ENCODE data around the gene NOTCH1. TPM values are rescaled to one million over a fixed set of nuclear protein-coding genes. Genes with fewer than 3 reads are reported as not detected.

The NOTCH1 gene
- total and polyA plus RNA-seq, 11 donors = 8.0 to 47.3 (median 20.3) TPM

DNA sequence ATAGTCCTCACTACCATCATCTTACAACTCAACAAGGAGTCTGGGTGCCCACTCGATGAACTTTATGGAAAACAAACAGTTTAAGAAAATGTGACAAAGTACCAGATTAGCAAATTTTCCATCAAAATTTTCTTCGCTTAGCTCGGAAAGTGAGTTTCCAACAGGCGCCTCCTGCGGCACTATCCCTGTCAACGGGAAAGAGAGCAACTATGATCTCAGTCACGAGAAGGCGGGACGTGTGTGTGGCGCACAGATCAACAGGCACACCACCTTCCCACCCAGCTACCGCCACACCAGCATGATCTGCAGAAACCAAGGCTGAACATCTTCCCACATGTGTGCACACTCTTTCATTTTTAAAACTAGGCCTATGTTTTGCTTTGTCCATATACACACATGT, 92.5 kb downstream of the NOTCH1 start:
- H3K36me3 ChIP-seq = peaks cover 4 to 98% (median 92%) of the 10 kb centered on the region in 9 donors
- H3K27me3 ChIP-seq = no peaks in the 10 kb centered on the region
- no peaks in the 10 kb centered on the region for H3K9me3 ChIP-seq
- TF ChIP-seq, protein P1, sequence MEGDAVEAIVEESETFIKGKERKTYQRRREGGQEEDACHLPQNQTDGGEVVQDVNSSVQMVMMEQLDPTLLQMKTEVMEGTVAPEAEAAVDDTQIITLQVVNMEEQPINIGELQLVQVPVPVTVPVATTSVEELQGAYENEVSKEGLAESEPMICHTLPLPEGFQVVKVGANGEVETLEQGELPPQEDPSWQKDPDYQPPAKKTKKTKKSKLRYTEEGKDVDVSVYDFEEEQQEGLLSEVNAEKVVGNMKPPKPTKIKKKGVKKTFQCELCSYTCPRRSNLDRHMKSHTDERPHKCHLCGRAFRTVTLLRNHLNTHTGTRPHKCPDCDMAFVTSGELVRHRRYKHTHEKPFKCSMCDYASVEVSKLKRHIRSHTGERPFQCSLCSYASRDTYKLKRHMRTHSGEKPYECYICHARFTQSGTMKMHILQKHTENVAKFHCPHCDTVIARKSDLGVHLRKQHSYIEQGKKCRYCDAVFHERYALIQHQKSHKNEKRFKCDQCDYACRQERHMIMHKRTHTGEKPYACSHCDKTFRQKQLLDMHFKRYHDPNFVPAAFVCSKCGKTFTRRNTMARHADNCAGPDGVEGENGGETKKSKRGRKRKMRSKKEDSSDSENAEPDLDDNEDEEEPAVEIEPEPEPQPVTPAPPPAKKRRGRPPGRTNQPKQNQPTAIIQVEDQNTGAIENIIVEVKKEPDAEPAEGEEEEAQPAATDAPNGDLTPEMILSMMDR (IDR thresholded peaks at IDR 0.05) = no peak
- TF ChIP-seq POLR2A (IDR thresholded peaks at IDR 0.05) = no peak
- no peak overlapping the region for H3K27ac ChIP-seq
- ATAC-seq (no peak), DNase-seq (no peak)
- intact Hi-C loops (cut with DNase I) = no loop called here
- peaks cover 0 to 4% (median 0%) of the 10 kb centered on the region in 12 donors for H3K4me1 ChIP-seq
- 91 to 94% (median 93%) methylated on average over 11 of the region's 11 CpGs for WGBS, 4 donors
- H3K4me3 ChIP-seq = no peak overlapping the region

DNA sequence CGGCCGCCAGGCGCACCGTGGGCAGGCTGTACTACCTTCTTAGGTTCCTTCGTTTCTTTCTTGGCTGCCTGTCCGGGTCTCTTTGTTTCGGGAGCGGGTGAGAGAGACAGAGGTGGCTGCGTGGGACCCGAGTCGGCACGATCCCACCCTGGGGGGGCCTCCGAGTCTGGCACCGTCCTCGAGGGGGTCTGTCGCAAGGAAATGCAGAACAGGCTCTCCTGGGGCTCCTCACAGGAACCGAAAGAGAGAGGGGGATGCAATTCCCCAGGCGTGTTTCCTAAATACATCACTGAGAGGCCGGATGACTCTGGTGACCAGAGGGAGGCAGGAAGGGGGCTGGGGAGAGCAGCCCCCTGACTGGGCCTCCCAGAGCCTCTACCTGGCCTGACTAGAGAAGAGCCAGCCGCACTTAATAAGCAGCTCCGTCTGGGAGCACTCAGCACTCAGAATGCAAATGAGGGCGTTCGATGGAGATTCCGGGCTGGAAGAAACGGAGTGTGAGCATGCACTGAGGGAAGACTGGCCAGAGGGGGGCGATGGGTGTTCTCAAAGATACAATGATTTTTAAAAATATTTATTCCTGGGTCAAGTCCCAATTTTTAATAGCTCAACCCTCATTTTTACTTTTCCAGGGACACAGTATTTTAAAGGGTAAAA, 94.5 kb downstream of the NOTCH1 start:
- intact Hi-C loops (cut with DNase I) = no loop called here
- Histone ChIP-seq H3K4me3 (no peak overlapping the region), H3K36me3 (peaks cover 8 to 96% (median 92%) of the 10 kb centered on the region in 9 donors), H3K9me3 (no peaks in the 10 kb centered on the region), H3K4me1 (peaks cover 0 to 4% (median 0%) of the 10 kb centered on the region in 12 donors), H3K27me3 (no peaks in the 10 kb centered on the region), H3K27ac (no peak overlapping the region)
- TF ChIP-seq, protein P1 (IDR thresholded peaks at IDR 0.05) = no peak
- TF ChIP-seq POLR2A (IDR thresholded peaks at IDR 0.05) = no peak
- DNase-seq = no peak
- ATAC-seq = no peak
- 86 to 91% (median 88%) methylated on average over 19 to 26 of the region's 26 CpGs for WGBS, 4 donors

DNA sequence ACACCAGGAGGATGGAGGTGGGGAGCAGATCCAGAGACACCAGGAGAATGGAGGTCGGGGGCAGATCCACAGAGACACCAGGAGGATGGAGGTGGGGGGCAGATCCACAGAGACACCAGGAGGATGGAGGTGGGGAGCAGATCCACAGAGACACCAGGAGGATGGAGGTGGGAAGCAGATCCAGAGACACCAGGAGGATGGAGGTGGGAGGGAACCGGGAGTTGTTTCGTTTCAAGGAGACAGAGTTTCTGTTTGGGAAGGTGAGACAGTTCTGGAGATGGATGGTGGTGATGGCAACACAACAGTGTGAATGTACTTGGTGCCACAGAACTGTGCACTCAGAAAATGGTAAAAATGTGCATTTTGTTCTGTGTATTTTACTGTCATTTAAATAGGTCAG, 97.2 kb downstream of the NOTCH1 start:
- Histone ChIP-seq H3K27ac (no peak overlapping the region), H3K9me3 (no peaks in the 10 kb centered on the region), H3K27me3 (no peaks in the 10 kb centered on the region), H3K4me1 (peaks cover 0 to 4% (median 0%) of the 10 kb centered on the region in 12 donors), H3K36me3 (peaks cover 8 to 96% (median 92%) of the 10 kb centered on the region in 9 donors), H3K4me3 (no peak overlapping the region)
- TF ChIP-seq, protein P1 (IDR thresholded peaks at IDR 0.05) = no peak
- TF ChIP-seq POLR2A (IDR thresholded peaks at IDR 0.05) = no peak
- DNase-seq (no peak), ATAC-seq (no peak)
- intact Hi-C loops (cut with DNase I) = no loop called here
- WGBS, 4 donors = 89 to 93% (median 90%) methylated on average over 3 of the region's 3 CpGs

DNA sequence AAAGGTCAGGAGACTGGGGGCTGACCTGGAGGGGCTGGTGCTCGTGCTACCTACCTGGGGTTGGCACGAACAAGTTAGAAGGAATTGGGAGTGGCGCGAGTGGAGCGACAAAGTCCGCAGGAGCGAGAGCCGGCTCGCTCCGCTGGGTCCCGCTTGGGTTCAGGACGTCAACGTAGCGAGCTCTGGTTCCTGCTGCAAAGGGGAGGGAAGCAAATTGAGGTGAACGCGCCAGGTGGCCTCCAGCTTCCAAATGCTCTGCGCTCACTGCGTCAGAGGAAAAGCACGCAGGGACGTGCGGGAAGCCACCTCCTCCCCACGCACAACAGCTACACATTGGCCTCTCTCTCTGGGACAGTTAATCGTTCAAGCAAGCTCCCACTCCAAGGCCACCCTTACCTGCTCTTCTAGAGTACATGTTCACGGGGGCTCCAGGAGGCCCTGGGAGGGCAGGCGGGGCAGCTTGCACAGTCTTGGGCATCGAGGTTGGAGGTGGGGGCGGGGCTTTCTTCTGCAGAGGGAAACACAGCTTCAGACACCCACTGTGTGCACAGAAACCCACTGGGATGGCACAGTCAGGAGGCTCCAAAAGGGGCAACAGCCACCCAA, 98.6 kb downstream of the NOTCH1 start:
- WGBS, 4 donors = 92 to 96% (median 94%) methylated on average over 24 to 27 of the region's 27 CpGs
- H3K9me3 ChIP-seq = no peaks in the 10 kb centered on the region
- no peak overlapping the region for H3K27ac ChIP-seq
- peaks cover 8 to 99% (median 95%) of the 10 kb centered on the region in 9 donors for H3K36me3 ChIP-seq
- no peak for DNase-seq
- intact Hi-C loops (cut with DNase I) = no loop called here
- peaks cover 0 to 4% (median 0%) of the 10 kb centered on the region in 12 donors for H3K4me1 ChIP-seq
- H3K4me3 ChIP-seq = no peak overlapping the region
- TF ChIP-seq, protein P1 (IDR thresholded peaks at IDR 0.05) = no peak
- TF ChIP-seq POLR2A (IDR thresholded peaks at IDR 0.05) = no peak
- H3K27me3 ChIP-seq = no peaks in the 10 kb centered on the region
- no peak for ATAC-seq
